B cell (primary cell): Measurements from ENCODE around the gene INSC. TPM values are rescaled to one million over a fixed set of nuclear protein-coding genes. Genes with fewer than 3 reads are reported as not detected.

Experiments
- ATAC-seq: fragments of 200-7000 bp; cut with Tn5 transposase; one replicate; pipeline ENCODE4 v1.10.0; 2021; ENCODE audit warnings: low read depth, mild to moderate bottlenecking, moderate number of reproducible peaks, moderate library complexity
- CTCF ChIA-PET: fragments of 350-600 bp; sonication (Branson Sonifier 250); formaldehyde crosslinking; loops from one replicate; lab custom pipeline; 2021; ENCODE audit warnings: antibody characterized with exemption, inconsistent platforms; lab: Charles Lee
- POLR2A ChIA-PET: fragments of 350-600 bp; sonication (Branson Sonifier 250); formaldehyde crosslinking; loops from one replicate; lab custom pipeline; 2021; ENCODE audit warnings: antibody characterized with exemption; lab: Charles Lee
- DNase-seq: peaks from one replicate; pipeline ENCODE4 v3.0.0; 2013
- H2AFZ ChIP-seq: 2 replicates; pipeline ENCODE4 v1.6.1; 2012; ENCODE audit warnings: mild to moderate bottlenecking, low read depth, low read length; ENCODE audit not compliant: insufficient read depth, poor library complexity, severe bottlenecking
- H3K27ac ChIP-seq, 2 donors: 1 replicate in 1 of 2; 2 replicates in 1 of 2; pipeline ENCODE4 v1.5.1; 2012 to 2013; ENCODE audit warnings: low read length in 2 of 2, mild to moderate bottlenecking in 2 of 2, moderate library complexity in 1 of 2
- H3K27me3 ChIP-seq, 4 experiments: fragments of 200-600 bp in 1 of 4; sonication (generic) in 1 of 4; replicated peaks in 1 of 4; 1 replicate in 2 of 4; 2 replicates in 2 of 4; pipeline versions ENCODE4 v1.6.1 to v1.7.0; 2013 to 2016; ENCODE audit warnings: low read length in 3 of 4, mild to moderate bottlenecking in 2 of 4, mixed read lengths in 1 of 4, moderate library complexity in 1 of 4; ENCODE audit not compliant: insufficient read depth in 4 of 4, control insufficient read depth in 3 of 4; ENCODE audit errors: control extremely low read depth in 1 of 4
- H3K36me3 ChIP-seq, 2 experiments: replicated peaks in 1 of 2; 1 replicate in 1 of 2; 2 replicates in 1 of 2; pipeline versions ENCODE4 v1.6.1 to v1.7.1; 2013; ENCODE audit warnings: low read length in 1 of 2; ENCODE audit not compliant: insufficient read depth in 2 of 2, control insufficient read depth in 1 of 2; ENCODE audit errors: control extremely low read depth in 1 of 2, extremely low read depth in 1 of 2
- H3K4me1 ChIP-seq, 2 donors: fragments of 200-600 bp in 1 of 2; sonication (generic) in 1 of 2; 1 replicate in 1 of 2; 2 replicates in 1 of 2; pipeline versions ENCODE4 v1.5.1 to v1.6.1; 2013 to 2017; ENCODE audit warnings: low read length in 2 of 2; ENCODE audit not compliant: control insufficient read depth in 2 of 2, insufficient read depth in 2 of 2
- H3K4me2 ChIP-seq: replicated peaks from 2 replicates; pipeline ENCODE3; 2012; ENCODE audit warnings: mild to moderate bottlenecking, low read depth, low read length; ENCODE audit not compliant: poor library complexity, severe bottlenecking
- H3K4me3 ChIP-seq, 5 experiments: fragments of 200-600 bp in 1 of 5; sonication (generic) in 1 of 5; 1 replicate in 3 of 5; 2 replicates in 2 of 5; pipeline versions ENCODE4 v1.5.1 to v1.7.0; 2011 to 2016; ENCODE audit warnings: low read length in 4 of 5, mild to moderate bottlenecking in 4 of 5, low read depth in 2 of 5, control low read depth in 1 of 5, moderate library complexity in 1 of 5; ENCODE audit not compliant: insufficient read depth in 1 of 5; ENCODE audit errors: control extremely low read depth in 1 of 5, extremely low read depth in 1 of 5
- H3K79me2 ChIP-seq: fragments of 200-600 bp; sonication (generic); one replicate; pipeline ENCODE4 v1.6.0; 2016; ENCODE audit warnings: low read length; ENCODE audit not compliant: control insufficient read depth, insufficient read depth
- H3K9ac ChIP-seq: fragments of 200-600 bp; sonication (generic); 2 replicates; pipeline ENCODE4 v1.6.1; 2017; ENCODE audit warnings: mild to moderate bottlenecking, low read length, moderate library complexity
- H3K9me3 ChIP-seq, 3 donors: one replicate each; pipeline versions ENCODE4 v1.6.1 to v1.7.1; 2013; ENCODE audit warnings: low read length in 2 of 3; ENCODE audit not compliant: control insufficient read depth in 2 of 3, insufficient read depth in 1 of 3; ENCODE audit errors: control extremely low read depth in 1 of 3
- H4K20me1 ChIP-seq: 2 replicates; pipeline ENCODE4 v1.6.0; 2012; ENCODE audit warnings: mild to moderate bottlenecking, low read length; ENCODE audit not compliant: insufficient read depth, control insufficient read depth, poor library complexity, severe bottlenecking
- H3K27ac Mint-ChIP-seq: one replicate; pipeline ENCODE4 v1.8.0; 2021; ENCODE audit warnings: mixed read lengths
- H3K27me3 Mint-ChIP-seq: one replicate; pipeline ENCODE4 v1.8.0; 2021; ENCODE audit warnings: mixed read lengths
- H3K4me1 Mint-ChIP-seq: one replicate; pipeline ENCODE4 v1.8.0; 2021; ENCODE audit warnings: mixed read lengths
- H3K4me3 Mint-ChIP-seq: one replicate; pipeline ENCODE4 v1.8.0; 2021; ENCODE audit warnings: mixed read lengths
- H3K9me3 Mint-ChIP-seq: one replicate; pipeline ENCODE4 v1.8.0; 2022; ENCODE audit warnings: mixed read lengths; ENCODE audit not compliant: insufficient read depth
- CTCF ChIP-seq: fragments of 200-600 bp; IDR thresholded peaks from one replicate; pipeline ENCODE4 v1.8.0; 2022; ENCODE audit warnings: antibody characterized with exemption, mild to moderate bottlenecking
- EZH2 ChIP-seq: IDR thresholded peaks from 2 replicates; pipeline ENCODE4 v1.6.1; 2012; ENCODE audit warnings: borderline replicate concordance, low read depth, mild to moderate bottlenecking, moderate library complexity, low read length; ENCODE audit not compliant: insufficient read depth, poor library complexity, severe bottlenecking
- WGBS: methylation state at CpG from one replicate; pipeline ENCODE4 v1.1.5; 2013; ENCODE audit warnings: missing lambda C conversion rate; ENCODE audit not compliant: insufficient coverage; 5-methylcytosine and 5-hydroxymethylcytosine counted together
- intact Hi-C: fragments of 100-400 bp; cut with micrococcal nuclease; formaldehyde crosslinking; loops from one replicate; pipeline ENCODE4 v1.10.0; 2022
- polyA plus RNA-seq: library from polyadenylated mRNA; depleted of rRNA; stranded (reverse); fragments of >200 nt; gene quantifications from 2 replicates; pipeline ENCODE4 v1.2.3, GENCODE V29; 2012
- total RNA-seq, 2 donors: library from RNA; stranded (reverse); fragments of 120-200 nt in 1 of 2; gene quantifications; 1 replicate in 1 of 2; 2 replicates in 1 of 2; pipeline versions ENCODE4 v1.2.3 to v1.2.4, GENCODE V29; 2013 to 2022

INSC gene
- total and polyA plus RNA-seq, 2 donors (not counting 1 experiment from before 2014, with no cell fraction given) = 0.10 TPM; not detected in 1

- CTCF ChIA-PET = interaction anchor here (0.7 to 2.1 kb wide), 6 partner anchors 13 to 287 kb away, joined by 3 to 6 read pairs (median 4); no protein-coding TSS in a partner anchor
- intact Hi-C loops = no loop called here
- WGBS = 100% methylated on average over 2 of the region's 2 CpGs
Measured at GRCh38 chr11:15194671-15195415, 80.1 kb downstream of the INSC start.

More at GRCh38 chr11:15194671-15195415, 80.1 kb downstream of the INSC start:
- no peak overlapping the region for H3K9ac ChIP-seq
- ATAC-seq = no peak
- DNase-seq = no peak
- Mint-ChIP-seq H3K27me3 (peaks cover 11% of the 10 kb centered on the region), H3K4me3 (no peak overlapping the region), H3K9me3 (no peaks in the 10 kb centered on the region), H3K4me1 (no peaks in the 10 kb centered on the region), H3K27ac (no peak overlapping the region)
- H3K4me1 ChIP-seq = no peaks in the 10 kb centered on the region
- no peak overlapping the region for H2AFZ ChIP-seq
- H3K27me3 ChIP-seq = no peaks in the 10 kb centered on the region
- H3K9me3 ChIP-seq = no peaks in the 10 kb centered on the region
- POLR2A ChIA-PET = no interaction called here
- H3K4me3 ChIP-seq = no peak overlapping the region
- no peak overlapping the region for H3K4me2 ChIP-seq
- H4K20me1 ChIP-seq = no peaks in the 10 kb centered on the region
- no peaks in the 10 kb centered on the region for H3K79me2 ChIP-seq
- no peak overlapping the region for H3K27ac ChIP-seq
- TF ChIP-seq EZH2 = no peak
- no peak for TF ChIP-seq CTCF
- no peaks in the 10 kb centered on the region for H3K36me3 ChIP-seq
